Parathyroid adenoma (tissue), 2 donors: Measurements from ENCODE around the gene FARSB.

Source experiments
- H2AFZ ChIP-seq: fragments of 300-600 bp; sonication (generic); one replicate; pipeline ENCODE4 v1.7.0; 2017; ENCODE audit warnings: antibody characterized with exemption, mild to moderate bottlenecking
- H3K27ac ChIP-seq: fragments of 300-600 bp; sonication (generic); one replicate; pipeline ENCODE4 v1.7.0; 2017
- H3K27me3 ChIP-seq: fragments of 300-600 bp; sonication (generic); one replicate; pipeline ENCODE4 v1.7.0; 2017; ENCODE audit warnings: low read length; ENCODE audit not compliant: control insufficient read depth, insufficient read depth
- H3K36me3 ChIP-seq: fragments of 300-600 bp; sonication (generic); one replicate; pipeline ENCODE4 v1.7.0; 2017; ENCODE audit warnings: low read length; ENCODE audit not compliant: control insufficient read depth, insufficient read depth
- H3K4me1 ChIP-seq: fragments of 300-600 bp; sonication (generic); one replicate; pipeline ENCODE4 v1.7.0; 2017; ENCODE audit warnings: control low read depth
- H3K4me2 ChIP-seq: fragments of 300-600 bp; sonication (generic); one replicate; pipeline ENCODE4 v1.7.0; 2017; ENCODE audit warnings: low read length
- H3K4me3 ChIP-seq: fragments of 300-600 bp; sonication (generic); one replicate; pipeline ENCODE4 v1.7.0; 2017; ENCODE audit warnings: low read depth, low read length
- H3K79me2 ChIP-seq: fragments of 300-600 bp; sonication (generic); one replicate; pipeline ENCODE4 v1.7.0; 2017; ENCODE audit warnings: control low read depth
- H3K9ac ChIP-seq: fragments of 300-600 bp; sonication (generic); one replicate; pipeline ENCODE4 v1.7.0; 2017; ENCODE audit warnings: mild to moderate bottlenecking
- H3K9me3 ChIP-seq: fragments of 300-600 bp; sonication (generic); one replicate; pipeline ENCODE4 v1.7.0; 2017; ENCODE audit warnings: low read length; ENCODE audit not compliant: control insufficient read depth
- TF ChIP-seq, protein P1 (sequence below): fragments of 300-600 bp; sonication (generic); IDR thresholded peaks from one replicate; pipeline ENCODE4 v1.7.0; 2017; ENCODE audit warnings: antibody characterized with exemption, mild to moderate bottlenecking
- donor health status: primary hyperparathyroidism.

FARSB gene

DNA sequence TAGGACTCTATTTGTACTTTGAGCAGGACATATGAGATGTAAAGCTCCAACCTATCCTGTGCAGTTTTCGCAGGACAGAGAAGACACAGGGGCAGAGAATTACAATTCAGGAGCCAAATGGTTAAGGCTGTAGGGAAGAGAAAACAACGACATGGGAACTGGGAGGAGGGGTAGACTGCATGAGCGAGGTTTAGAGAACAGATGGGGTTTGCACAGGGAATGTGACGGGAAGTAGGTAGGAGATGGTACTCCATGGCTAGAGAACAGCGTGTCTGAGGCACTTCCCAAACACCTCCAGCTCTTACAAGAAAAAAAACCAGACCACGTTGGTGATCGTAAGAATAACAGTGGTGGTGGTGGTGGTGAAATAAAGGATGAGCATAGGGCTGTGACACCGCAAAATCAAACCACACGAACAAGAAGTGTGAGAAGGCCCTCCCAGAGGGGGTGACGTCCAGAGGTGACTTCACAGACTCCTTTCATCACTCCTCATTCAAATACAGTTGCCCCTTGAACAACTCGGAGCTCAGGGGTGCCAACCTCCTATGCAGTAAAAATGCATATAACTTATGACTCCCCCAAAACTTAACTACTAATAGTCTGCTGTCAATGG is 92.7 kb downstream of the FARSB start:
- no peak overlapping the region for H3K27ac ChIP-seq
- TF ChIP-seq, protein P1, sequence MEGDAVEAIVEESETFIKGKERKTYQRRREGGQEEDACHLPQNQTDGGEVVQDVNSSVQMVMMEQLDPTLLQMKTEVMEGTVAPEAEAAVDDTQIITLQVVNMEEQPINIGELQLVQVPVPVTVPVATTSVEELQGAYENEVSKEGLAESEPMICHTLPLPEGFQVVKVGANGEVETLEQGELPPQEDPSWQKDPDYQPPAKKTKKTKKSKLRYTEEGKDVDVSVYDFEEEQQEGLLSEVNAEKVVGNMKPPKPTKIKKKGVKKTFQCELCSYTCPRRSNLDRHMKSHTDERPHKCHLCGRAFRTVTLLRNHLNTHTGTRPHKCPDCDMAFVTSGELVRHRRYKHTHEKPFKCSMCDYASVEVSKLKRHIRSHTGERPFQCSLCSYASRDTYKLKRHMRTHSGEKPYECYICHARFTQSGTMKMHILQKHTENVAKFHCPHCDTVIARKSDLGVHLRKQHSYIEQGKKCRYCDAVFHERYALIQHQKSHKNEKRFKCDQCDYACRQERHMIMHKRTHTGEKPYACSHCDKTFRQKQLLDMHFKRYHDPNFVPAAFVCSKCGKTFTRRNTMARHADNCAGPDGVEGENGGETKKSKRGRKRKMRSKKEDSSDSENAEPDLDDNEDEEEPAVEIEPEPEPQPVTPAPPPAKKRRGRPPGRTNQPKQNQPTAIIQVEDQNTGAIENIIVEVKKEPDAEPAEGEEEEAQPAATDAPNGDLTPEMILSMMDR = no peak
- no peak overlapping the region for H2AFZ ChIP-seq
- no peak overlapping the region for H3K9ac ChIP-seq
- H3K27me3 ChIP-seq = no peaks in the 10 kb centered on the region
- no peaks in the 10 kb centered on the region for H3K36me3 ChIP-seq
- H3K4me2 ChIP-seq = no peak overlapping the region
- H3K9me3 ChIP-seq = no peaks in the 10 kb centered on the region
- H3K4me3 ChIP-seq = no peak overlapping the region
- H3K4me1 ChIP-seq = no peaks in the 10 kb centered on the region
- H3K79me2 ChIP-seq = no peaks in the 10 kb centered on the region

DNA sequence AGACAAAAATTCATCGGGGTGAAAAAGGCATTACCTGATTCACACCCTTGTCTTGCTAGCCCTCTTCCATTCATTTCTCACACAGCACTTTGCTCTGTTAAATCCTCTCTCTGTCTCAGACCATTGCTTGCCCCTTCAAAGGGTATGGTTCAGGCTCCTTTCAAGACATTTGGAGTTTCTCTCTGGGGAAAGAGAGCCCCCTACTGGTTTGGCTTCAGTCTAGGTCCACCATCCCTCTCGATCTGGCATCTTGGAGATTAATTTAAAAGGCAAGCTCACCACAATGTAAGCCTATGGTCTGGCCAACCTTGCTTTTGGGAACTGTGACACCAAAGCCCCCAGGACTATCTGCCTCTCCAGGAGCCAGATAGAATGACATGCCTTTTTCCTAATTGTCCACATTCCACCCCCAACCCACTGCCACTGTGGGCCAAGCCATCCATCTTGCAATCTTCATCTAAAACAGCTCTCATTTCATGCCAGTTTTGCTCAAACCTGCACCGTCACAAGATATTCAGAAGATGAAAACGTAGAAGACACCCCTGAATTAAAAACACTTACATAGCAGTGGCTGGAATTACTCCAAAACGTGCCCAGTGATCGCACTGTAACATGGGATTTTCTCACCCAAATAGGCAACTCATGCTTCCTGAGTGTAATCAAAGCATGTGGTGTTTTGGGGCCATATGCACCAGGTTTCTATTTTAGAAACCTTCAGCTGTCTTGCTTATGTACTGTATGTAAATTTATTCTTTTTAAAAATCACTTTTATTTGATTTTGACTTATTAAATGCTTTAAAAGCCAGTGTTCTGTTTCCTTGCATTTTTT is 93.9 kb downstream of the FARSB start:
- no peak overlapping the region for H2AFZ ChIP-seq
- no peaks in the 10 kb centered on the region for H3K4me1 ChIP-seq
- H3K4me3 ChIP-seq = no peak overlapping the region
- H3K27ac ChIP-seq = no peak overlapping the region
- H3K9ac ChIP-seq = no peak overlapping the region
- no peaks in the 10 kb centered on the region for H3K36me3 ChIP-seq
- TF ChIP-seq, protein P1 = peak; percentile 59
- no peaks in the 10 kb centered on the region for H3K27me3 ChIP-seq
- H3K9me3 ChIP-seq = no peaks in the 10 kb centered on the region
- H3K4me2 ChIP-seq = no peak overlapping the region
- H3K79me2 ChIP-seq = no peaks in the 10 kb centered on the region

DNA sequence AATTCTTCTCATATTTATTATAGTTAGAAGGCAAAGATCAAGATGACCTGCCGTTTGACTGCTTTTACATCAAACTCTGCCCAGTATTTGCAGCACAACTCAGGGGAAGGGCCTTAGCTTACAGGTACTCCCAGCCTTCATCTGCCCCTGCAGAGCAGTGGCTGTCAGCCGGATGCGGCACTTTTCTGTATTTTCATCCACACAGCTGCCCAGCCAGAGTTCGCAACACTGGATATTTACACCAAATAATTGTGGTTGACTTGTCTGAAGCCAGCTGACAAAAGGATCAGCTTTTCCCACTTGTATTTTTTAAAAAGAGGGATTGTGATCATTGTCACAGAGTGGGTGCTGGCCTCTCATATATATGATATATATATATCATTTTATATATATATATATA is 94.7 kb downstream of the FARSB start:
- Histone ChIP-seq H3K4me3 (no peak overlapping the region), H3K4me2 (no peak overlapping the region), H3K27me3 (no peaks in the 10 kb centered on the region), H3K4me1 (no peaks in the 10 kb centered on the region), H3K79me2 (no peaks in the 10 kb centered on the region), H3K9me3 (no peaks in the 10 kb centered on the region), H3K27ac (no peak overlapping the region), H3K9ac (no peak overlapping the region), H2AFZ (no peak overlapping the region), H3K36me3 (no peaks in the 10 kb centered on the region)
- TF ChIP-seq, protein P1 = no peak

DNA sequence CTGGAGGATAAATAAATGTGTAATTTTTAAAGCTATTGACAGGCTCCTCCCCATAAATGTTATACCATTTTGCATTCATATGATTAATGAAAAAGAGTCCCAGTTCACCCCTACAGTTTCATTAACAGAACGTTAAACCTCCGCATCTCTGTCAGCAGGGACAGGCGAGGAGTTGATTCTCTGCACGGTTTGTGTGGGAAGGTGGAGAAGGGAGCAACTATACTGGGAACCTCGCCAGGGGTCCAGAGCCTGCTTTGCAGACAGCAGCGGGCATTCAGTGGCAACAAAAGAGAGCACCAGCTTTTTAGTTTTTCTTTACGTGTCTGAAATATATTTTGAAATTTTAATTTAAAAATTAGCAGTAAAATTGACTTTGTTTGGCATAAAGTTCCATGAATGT is 101.4 kb downstream of the FARSB start:
- Histone ChIP-seq H3K4me2 (no peak overlapping the region), H3K27me3 (no peaks in the 10 kb centered on the region), H3K4me1 (no peaks in the 10 kb centered on the region), H3K36me3 (no peaks in the 10 kb centered on the region), H2AFZ (no peak overlapping the region), H3K9me3 (no peaks in the 10 kb centered on the region), H3K27ac (no peak overlapping the region), H3K4me3 (no peak overlapping the region), H3K9ac (no peak overlapping the region), H3K79me2 (no peaks in the 10 kb centered on the region)
- TF ChIP-seq, protein P1 = no peak
